HG03460 (cell line): ENCODE data around the gene APOL6.
"Not testable (repeated sequence)": the region's sequence is repeated elsewhere in the genome, so short reads cannot be mapped to it uniquely, and the experiment has no call there.

ENCODE experiments used
- ATAC-seq: cut with Tn5 transposase; IDR thresholded peaks from one replicate; pipeline ENCODE4 v1.9.1; 2021; ENCODE audit not compliant: unreplicated experiment

The APOL6 gene

GRCh38 chr22:35617137-35617755, 31.0 kb upstream of the APOL6 start, which contains the start of gene MB:
Gene MB, minus strand, starts transcription at chr22:35617329. Its CDS starts 72 bp downstream, at chr22:35617257.
- ATAC-seq = no peak

GRCh38 chr22:35618427-35619223, 29.6 kb upstream of the APOL6 start:
- no peak for ATAC-seq

GRCh38 chr22:35619336-35620094, 28.7 kb upstream of the APOL6 start:
- no peak for ATAC-seq

- no peak for ATAC-seq
Measured at GRCh38 chr22:35620624-35621251, 27.5 kb upstream of the APOL6 start.

- ATAC-seq = no peak
Measured at GRCh38 chr22:35621451-35621850, 26.8 kb upstream of the APOL6 start.

- ATAC-seq = no peak
Measured at GRCh38 chr22:35622191-35622913, 25.9 kb upstream of the APOL6 start.

GRCh38 chr22:35623885-35624284, 24.4 kb upstream of the APOL6 start:
- ATAC-seq = not testable (repeated sequence)

- ATAC-seq = no peak
Measured at GRCh38 chr22:35624547-35624946, 23.7 kb upstream of the APOL6 start.

- ATAC-seq = no peak
Measured at GRCh38 chr22:35625763-35626432, 22.3 kb upstream of the APOL6 start.

- ATAC-seq = no peak
Measured at GRCh38 chr22:35627267-35628041, 20.8 kb upstream of the APOL6 start.

GRCh38 chr22:35628732-35629131, 19.5 kb upstream of the APOL6 start:
- no peak for ATAC-seq

- ATAC-seq = no peak
Measured at GRCh38 chr22:35629406-35630216, 18.6 kb upstream of the APOL6 start.

- no peak for ATAC-seq
Measured at GRCh38 chr22:35630387-35630793, 17.9 kb upstream of the APOL6 start.

GRCh38 chr22:35630891-35631290, 17.4 kb upstream of the APOL6 start:
- no peak for ATAC-seq

GRCh38 chr22:35631597-35631996, 16.6 kb upstream of the APOL6 start:
- ATAC-seq = no peak

GRCh38 chr22:35632935-35633334, 15.3 kb upstream of the APOL6 start:
- no peak for ATAC-seq

- no peak for ATAC-seq
Measured at GRCh38 chr22:35633520-35633919, 14.7 kb upstream of the APOL6 start.

GRCh38 chr22:35634015-35634414, 14.2 kb upstream of the APOL6 start:
- ATAC-seq = no peak
